ENCODE data around the gene VPS35L. TPM values are rescaled to one million over a fixed set of nuclear protein-coding genes. Genes with fewer than 3 reads are reported as not detected.

VPS35L gene
- total and polyA plus RNA-seq, 2 of the 13 experiments (the other 11 are each of a cell fraction or from before 2014, with no cell fraction given): 1.4 to 1.6 TPM

DNA sequence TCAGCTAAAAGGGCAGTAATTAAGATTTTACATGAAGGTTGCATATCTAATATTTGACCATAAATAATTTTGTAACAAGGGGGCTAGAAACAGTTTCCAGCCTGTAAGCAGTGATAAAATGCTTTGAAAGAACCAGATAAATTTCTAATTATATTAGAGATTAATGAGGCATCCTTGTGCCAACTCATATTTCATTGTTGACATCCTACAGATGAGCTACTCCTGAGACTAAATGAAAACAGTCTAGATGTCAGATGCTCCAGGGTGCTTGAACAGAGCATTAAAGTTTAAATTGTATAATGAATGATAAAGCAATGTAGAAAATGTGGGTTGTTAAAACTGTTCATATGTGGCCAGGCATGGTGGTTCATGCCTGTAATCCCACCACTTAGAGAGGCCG is 185.9 kb downstream of the VPS35L start:
- no peak overlapping the region for H3K4me2 ChIP-seq (ENCODE audit: low read depth, low read length)
- POLR2A ChIA-PET: no interaction called here

DNA sequence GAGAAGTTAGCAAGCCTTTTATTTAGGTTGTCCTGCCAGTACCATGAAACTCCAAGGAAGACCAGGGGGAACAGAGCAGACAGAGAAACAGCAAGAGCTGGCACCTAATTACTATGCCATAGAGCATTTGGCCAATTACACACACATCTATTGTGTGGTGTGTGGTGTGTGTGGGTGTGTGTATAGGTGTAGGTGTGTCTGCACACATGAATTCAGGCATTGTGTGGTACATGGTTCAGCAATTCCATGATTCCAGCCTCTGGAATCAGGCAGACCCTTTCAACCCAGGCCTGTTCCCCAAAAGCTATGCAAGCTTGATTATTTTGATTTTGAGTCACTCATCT is 188.3 kb downstream of the VPS35L start:
- Histone ChIP-seq H3K4me1 (ENCODE audit: insufficient read depth, low read length) (peaks cover 45% of the 10 kb centered on the region), H3K9ac (ENCODE audit: insufficient read depth, low read depth, low read length) (no peak overlapping the region), H3K9me3 (ENCODE audit: low read length) (no peaks in the 10 kb centered on the region), H3K36me3 (replicated peaks in 1 of 2; ENCODE audit: control insufficient read depth in 1 of 2, insufficient read depth in 2 of 2, low read length in 2 of 2) (no peaks in the 10 kb centered on the region), H2AFZ (ENCODE audit: low read length) (no peak overlapping the region), H4K20me1 (ENCODE audit: insufficient read depth, low read length) (no peaks in the 10 kb centered on the region), H3K27ac (ENCODE audit: extremely low read length, insufficient read depth, low read length) (no peak overlapping the region), H3K4me2 (ENCODE audit: low read depth, low read length) (peak overlapping the region; percentile 57), H3K79me2 (ENCODE audit: insufficient read depth, low read length) (no peaks in the 10 kb centered on the region), H3K27me3 (ENCODE audit: control insufficient read depth in 1 of 2, insufficient read depth in 2 of 2, low read length in 2 of 2) (no peaks in the 10 kb centered on the region), H3K4me3 (replicated peaks in 1 of 3; ENCODE audit: insufficient read depth in 1 of 3, low read depth in 2 of 3, low read length in 3 of 3) (no peak overlapping the region)
- intact Hi-C loops (cut with micrococcal nuclease; ENCODE audit: unreplicated experiment) (no loop called here), in situ Hi-C loops (cut with HindIII; ENCODE audit: extremely low pct_ligation_motif_present, low pct_unique_long_range_greater_than_20kb) (no loop called here)
- ATAC-seq (peak; percentile 42), DNase-seq (ENCODE audit: low spot score) (no peak), FAIRE-seq (no peak)
- POLR2A ChIA-PET: interaction anchor here (0.8 to 2.1 kb wide), 5 partner anchors 8 to 202 kb away, joined by 3 to 10 read pairs (median 4); partner anchors contain the start of genes IQCK and KNOP1
- no TSS peak for BruUV-seq (replicated peaks)
- CTCF ChIA-PET (ENCODE audit: low intra/inter-chr PET ratio, low total read pairs): no interaction called here
- no peak for TF ChIP-seq ZBTB1 (CRISPR knock-in tag; IDR thresholded peaks at IDR 0.05; ENCODE audit: borderline replicate concordance)
- TF ChIP-seq, protein P1, sequence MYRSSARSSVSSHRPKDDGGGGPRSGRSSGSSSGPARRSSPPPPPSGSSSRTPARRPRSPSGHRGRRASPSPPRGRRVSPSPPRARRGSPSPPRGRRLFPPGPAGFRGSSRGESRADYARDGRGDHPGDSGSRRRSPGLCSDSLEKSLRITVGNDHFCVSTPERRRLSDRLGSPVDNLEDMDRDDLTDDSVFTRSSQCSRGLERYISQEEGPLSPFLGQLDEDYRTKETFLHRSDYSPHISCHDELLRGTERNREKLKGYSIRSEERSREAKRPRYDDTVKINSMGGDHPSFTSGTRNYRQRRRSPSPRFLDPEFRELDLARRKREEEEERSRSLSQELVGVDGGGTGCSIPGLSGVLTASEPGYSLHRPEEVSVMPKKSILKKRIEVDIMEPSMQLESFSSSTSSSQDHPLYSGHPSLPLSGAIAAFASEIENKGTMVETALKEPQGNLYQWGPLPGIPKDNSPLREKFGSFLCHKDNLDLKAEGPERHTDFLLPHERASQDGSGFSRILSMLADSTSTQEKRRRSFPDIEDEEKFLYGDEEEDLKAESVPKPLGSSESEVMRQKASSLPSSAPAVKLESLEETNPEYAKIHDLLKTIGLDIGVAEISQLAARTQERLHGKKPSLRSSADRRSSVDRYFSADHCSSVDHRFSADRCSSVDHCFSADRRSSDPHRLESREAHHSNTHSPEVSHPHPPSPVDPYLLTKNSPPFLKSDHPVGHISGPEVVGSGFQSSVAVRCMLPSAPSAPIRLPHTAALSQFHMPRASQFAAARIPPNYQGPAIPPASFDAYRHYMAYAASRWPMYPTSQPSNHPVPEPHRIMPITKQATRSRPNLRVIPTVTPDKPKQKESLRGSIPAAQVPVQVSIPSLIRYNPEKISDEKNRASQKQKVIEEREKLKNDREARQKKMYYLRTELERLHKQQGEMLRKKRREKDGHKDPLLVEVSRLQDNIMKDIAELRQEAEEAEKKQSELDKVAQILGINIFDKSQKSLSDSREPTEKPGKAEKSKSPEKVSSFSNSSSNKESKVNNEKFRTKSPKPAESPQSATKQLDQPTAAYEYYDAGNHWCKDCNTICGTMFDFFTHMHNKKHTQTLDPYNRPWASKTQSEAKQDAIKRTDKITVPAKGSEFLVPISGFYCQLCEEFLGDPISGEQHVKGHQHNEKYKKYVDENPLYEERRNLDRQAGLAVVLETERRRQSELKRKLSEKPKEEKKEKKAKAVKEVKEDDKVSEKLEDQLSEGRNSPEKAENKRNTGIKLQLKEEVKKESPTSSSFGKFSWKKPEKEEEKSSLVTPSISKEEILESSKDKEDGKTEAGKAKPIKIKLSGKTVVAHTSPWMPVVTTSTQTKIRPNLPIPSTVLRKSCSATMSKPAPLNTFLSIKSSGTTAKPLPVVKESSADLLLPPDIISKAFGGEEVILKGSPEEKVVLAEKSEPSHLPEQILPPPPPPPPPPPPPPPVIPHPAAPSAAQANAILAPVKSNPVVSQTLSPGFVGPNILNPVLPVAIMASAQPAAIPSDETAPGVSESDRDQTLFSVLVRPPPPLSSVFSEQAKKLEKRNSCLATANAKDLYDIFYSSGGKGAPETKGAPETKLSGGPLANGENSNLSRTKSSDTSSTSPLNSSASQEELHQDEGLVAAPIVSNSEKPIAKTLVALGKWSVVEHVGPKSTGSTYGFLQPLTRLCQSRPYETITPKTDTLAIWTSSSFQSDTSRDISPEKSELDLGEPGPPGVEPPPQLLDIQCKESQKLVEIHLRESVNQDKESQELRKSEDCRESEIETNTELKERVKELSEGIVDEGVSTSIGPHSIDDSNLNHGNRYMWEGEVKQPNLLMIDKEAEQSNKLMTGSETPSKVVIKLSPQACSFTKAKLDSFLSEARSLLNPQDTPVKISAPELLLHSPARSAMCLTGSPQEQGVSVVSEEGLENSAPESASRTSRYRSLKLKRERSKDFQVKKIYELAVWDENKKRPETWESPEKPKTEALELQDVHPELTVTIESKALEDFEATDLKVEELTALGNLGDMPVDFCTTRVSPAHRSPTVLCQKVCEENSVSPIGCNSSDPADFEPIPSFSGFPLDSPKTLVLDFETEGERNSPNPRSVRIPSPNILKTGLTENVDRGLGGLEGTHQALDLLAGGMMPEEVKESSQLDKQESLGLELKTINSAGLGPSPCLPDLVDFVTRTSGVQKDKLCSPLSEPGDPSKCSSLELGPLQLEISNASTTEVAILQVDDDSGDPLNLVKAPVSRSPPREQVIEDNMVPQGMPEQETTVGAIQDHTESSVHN (CRISPR knock-in tag; IDR thresholded peaks at IDR 0.05): 0 out of 2 replicates have a peak, but pooled peaks have one; percentile 5

More for the DNA sequence above, 185.9 kb downstream of the VPS35L start:
- Histone ChIP-seq H3K4me3 (replicated peaks in 1 of 3; ENCODE audit: insufficient read depth in 1 of 3, low read depth in 2 of 3, low read length in 3 of 3) (no peak overlapping the region), H2AFZ (ENCODE audit: low read length) (no peak overlapping the region), H3K4me1 (ENCODE audit: insufficient read depth, low read length) (peaks cover 41% of the 10 kb centered on the region), H3K27ac (ENCODE audit: extremely low read length, insufficient read depth, low read length) (no peak overlapping the region), H3K79me2 (ENCODE audit: insufficient read depth, low read length) (no peaks in the 10 kb centered on the region), H3K27me3 (ENCODE audit: control insufficient read depth in 1 of 2, insufficient read depth in 2 of 2, low read length in 2 of 2) (no peaks in the 10 kb centered on the region), H3K36me3 (replicated peaks in 1 of 2; ENCODE audit: control insufficient read depth in 1 of 2, insufficient read depth in 2 of 2, low read length in 2 of 2) (no peaks in the 10 kb centered on the region), H4K20me1 (ENCODE audit: insufficient read depth, low read length) (no peaks in the 10 kb centered on the region), H3K9ac (ENCODE audit: insufficient read depth, low read depth, low read length) (no peak overlapping the region), H3K9me3 (ENCODE audit: low read length) (no peaks in the 10 kb centered on the region)
- TF ChIP-seq ATRX (CRISPR knock-in tag; IDR thresholded peaks at IDR 0.05; ENCODE audit: borderline replicate concordance) (no peak), TARDBP (CRISPR knock-in tag; IDR thresholded peaks at IDR 0.05) (no peak), ZNF260 (CRISPR knock-in tag; IDR thresholded peaks at IDR 0.05; ENCODE audit: borderline replicate concordance, low read depth) (no peak), TCF7L2 (IDR thresholded peaks at IDR 0.05; ENCODE audit: low read depth, low read length) (no peak), NKX3-1 (CRISPR knock-in tag; IDR thresholded peaks at IDR 0.05) (no peak)
- TF ChIP-seq, protein P2, sequence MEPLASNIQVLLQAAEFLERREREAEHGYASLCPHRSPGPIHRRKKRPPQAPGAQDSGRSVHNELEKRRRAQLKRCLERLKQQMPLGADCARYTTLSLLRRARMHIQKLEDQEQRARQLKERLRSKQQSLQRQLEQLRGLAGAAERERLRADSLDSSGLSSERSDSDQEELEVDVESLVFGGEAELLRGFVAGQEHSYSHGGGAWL (CRISPR knock-in tag; IDR thresholded peaks at IDR 0.05): no peak
- TF ChIP-seq, protein P3, sequence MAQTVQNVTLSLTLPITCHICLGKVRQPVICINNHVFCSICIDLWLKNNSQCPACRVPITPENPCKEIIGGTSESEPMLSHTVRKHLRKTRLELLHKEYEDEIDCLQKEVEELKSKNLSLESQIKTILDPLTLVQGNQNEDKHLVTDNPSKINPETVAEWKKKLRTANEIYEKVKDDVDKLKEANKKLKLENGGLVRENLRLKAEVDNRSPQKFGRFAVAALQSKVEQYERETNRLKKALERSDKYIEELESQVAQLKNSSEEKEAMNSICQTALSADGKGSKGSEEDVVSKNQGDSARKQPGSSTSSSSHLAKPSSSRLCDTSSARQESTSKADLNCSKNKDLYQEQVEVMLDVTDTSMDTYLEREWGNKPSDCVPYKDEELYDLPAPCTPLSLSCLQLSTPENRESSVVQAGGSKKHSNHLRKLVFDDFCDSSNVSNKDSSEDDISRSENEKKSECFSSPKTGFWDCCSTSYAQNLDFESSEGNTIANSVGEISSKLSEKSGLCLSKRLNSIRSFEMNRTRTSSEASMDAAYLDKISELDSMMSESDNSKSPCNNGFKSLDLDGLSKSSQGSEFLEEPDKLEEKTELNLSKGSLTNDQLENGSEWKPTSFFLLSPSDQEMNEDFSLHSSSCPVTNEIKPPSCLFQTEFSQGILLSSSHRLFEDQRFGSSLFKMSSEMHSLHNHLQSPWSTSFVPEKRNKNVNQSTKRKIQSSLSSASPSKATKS (CRISPR knock-in tag; IDR thresholded peaks at IDR 0.05): no peak
- FAIRE-seq (no peak), ATAC-seq (no peak), DNase-seq (ENCODE audit: low spot score) (no peak)
- CTCF ChIA-PET (ENCODE audit: low intra/inter-chr PET ratio, low total read pairs): no interaction called here
- WGBS (ENCODE audit: low lambda C conversion rate): 95% methylated on average over 1 of the region's 1 CpG
- in situ Hi-C loops (cut with HindIII; ENCODE audit: extremely low pct_ligation_motif_present, low pct_unique_long_range_greater_than_20kb) (no loop called here), intact Hi-C loops (cut with micrococcal nuclease; ENCODE audit: unreplicated experiment) (no loop called here)
- no TSS peak for BruUV-seq (replicated peaks)

All from HepG2 (cell line).